Duodenal mucosa (tissue), 2 donors: Measurements from ENCODE around the gene MSMO1.

Experiments
- H3K27ac ChIP-seq: one replicate; pipeline ENCODE4 v1.7.0; 2013; ENCODE audit warnings: low read depth, low read length
- H3K27me3 ChIP-seq, 2 donors: one replicate each; pipeline ENCODE4 v1.7.0; 2013; ENCODE audit warnings: low read length in 2 of 2, control low read depth in 1 of 2; ENCODE audit not compliant: insufficient read depth in 2 of 2, control insufficient read depth in 1 of 2
- H3K36me3 ChIP-seq, 2 donors: one replicate each; pipeline ENCODE4 v1.7.0; 2013; ENCODE audit warnings: low read length in 2 of 2, control low read depth in 1 of 2; ENCODE audit not compliant: insufficient read depth in 2 of 2, control insufficient read depth in 1 of 2
- H3K4me1 ChIP-seq, 2 donors: one replicate each; pipeline ENCODE4 v1.7.0; 2013; ENCODE audit warnings: low read length in 2 of 2, control low read depth in 1 of 2; ENCODE audit not compliant: insufficient read depth in 2 of 2, control insufficient read depth in 1 of 2
- H3K4me3 ChIP-seq, 2 donors: one replicate each; pipeline ENCODE4 v1.7.0; 2013; ENCODE audit warnings: low read length in 2 of 2, low read depth in 1 of 2
- H3K9ac ChIP-seq, 2 donors: one replicate each; pipeline ENCODE4 v1.7.0; 2013; ENCODE audit warnings: low read length in 2 of 2, low read depth in 1 of 2
- H3K9me3 ChIP-seq, 2 donors: one replicate each; pipeline ENCODE4 v1.7.0; 2013; ENCODE audit warnings: low read length in 2 of 2, control low read depth in 1 of 2; ENCODE audit not compliant: control insufficient read depth in 1 of 2

The MSMO1 gene

GRCh38 chr4:165319509-165319908 lies 8.0 kb upstream of the MSMO1 start:
- no peak overlapping the region for H3K9ac ChIP-seq
- no peak overlapping the region for H3K27ac ChIP-seq
- no peaks in the 10 kb centered on the region for H3K4me1 ChIP-seq
- H3K27me3 ChIP-seq = no peaks in the 10 kb centered on the region
- H3K4me3 ChIP-seq = no peak overlapping the region
- H3K36me3 ChIP-seq = no peaks in the 10 kb centered on the region
- no peaks in the 10 kb centered on the region for H3K9me3 ChIP-seq

- H3K4me3 ChIP-seq = no peak overlapping the region
- no peaks in the 10 kb centered on the region for H3K9me3 ChIP-seq
- H3K27ac ChIP-seq = no peak overlapping the region
- no peak overlapping the region for H3K9ac ChIP-seq
- H3K36me3 ChIP-seq = no peaks in the 10 kb centered on the region
- no peaks in the 10 kb centered on the region for H3K27me3 ChIP-seq
- peaks cover 9 to 11% of the 10 kb centered on the region in 2 donors for H3K4me1 ChIP-seq
These were observed 3.1 kb upstream of the MSMO1 start for GRCh38 chr4:165324236-165324917.

DNA sequence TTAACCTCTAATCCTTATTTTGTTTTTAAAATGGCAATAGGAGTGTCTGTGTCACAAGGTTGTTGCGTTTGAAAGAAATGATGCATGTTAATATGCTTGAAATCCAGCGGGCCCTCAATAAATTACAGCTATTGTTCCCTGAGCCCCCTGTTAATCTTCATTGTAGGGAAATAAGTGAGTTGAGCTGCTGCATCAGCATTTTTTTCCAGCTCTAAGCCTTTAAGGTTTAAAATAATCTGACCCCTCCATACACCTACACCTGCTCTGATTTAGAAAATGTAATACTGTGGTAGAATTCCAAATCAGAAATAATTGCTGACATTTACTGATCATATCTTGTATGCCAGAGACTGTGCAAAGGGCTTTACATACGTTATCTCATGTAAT lies 2.6 kb upstream of the MSMO1 start:
- H3K9ac ChIP-seq = no peak overlapping the region
- peaks cover 10 to 16% of the 10 kb centered on the region in 2 donors for H3K4me1 ChIP-seq
- H3K36me3 ChIP-seq = no peaks in the 10 kb centered on the region
- H3K9me3 ChIP-seq = no peaks in the 10 kb centered on the region
- no peak overlapping the region for H3K4me3 ChIP-seq
- H3K27ac ChIP-seq = no peak overlapping the region
- H3K27me3 ChIP-seq = no peaks in the 10 kb centered on the region

DNA sequence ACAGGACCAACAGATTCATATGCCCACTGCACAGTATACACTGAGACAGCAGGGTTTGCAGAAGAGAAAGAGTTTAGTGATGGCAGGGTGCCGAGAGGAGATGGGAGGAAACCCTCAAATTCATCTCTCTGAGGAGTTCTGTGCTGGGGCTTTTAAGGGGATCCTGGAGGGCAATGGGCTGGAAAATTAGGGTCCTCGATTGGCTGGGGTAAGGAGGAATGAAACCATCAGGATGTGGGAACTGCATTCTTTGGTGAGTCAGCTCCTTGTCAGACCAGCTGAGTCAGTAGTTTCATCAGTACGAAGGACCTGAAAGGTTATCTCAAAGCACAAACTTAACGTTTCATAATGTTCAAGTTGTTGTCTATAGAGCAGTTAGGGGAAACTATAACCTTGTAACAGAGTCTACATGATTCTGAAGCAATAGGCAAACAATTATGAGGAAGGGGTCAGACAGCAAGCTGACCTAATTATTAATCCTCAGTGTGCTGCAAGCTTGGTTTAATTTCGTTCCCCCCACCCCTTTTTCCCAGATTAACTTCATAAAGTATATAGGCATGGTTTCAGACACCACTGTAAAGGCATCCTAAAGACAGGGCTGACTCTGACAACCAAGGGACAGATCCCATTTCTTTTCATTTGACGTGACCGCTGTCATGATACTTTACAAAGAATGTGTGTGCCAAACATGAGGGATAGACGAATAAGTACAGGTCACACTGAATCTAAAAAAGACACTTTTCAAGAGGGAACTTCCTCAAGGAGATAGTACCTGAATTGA lies 1.5 kb upstream of the MSMO1 start:
- peaks cover 19 to 22% of the 10 kb centered on the region in 2 donors for H3K4me1 ChIP-seq
- H3K27ac ChIP-seq = no peak overlapping the region
- no peak overlapping the region for H3K9ac ChIP-seq
- H3K4me3 ChIP-seq = peak overlapping the region; percentile 86 to 95
- no peaks in the 10 kb centered on the region for H3K9me3 ChIP-seq
- H3K27me3 ChIP-seq = no peaks in the 10 kb centered on the region
- H3K36me3 ChIP-seq = no peaks in the 10 kb centered on the region

DNA sequence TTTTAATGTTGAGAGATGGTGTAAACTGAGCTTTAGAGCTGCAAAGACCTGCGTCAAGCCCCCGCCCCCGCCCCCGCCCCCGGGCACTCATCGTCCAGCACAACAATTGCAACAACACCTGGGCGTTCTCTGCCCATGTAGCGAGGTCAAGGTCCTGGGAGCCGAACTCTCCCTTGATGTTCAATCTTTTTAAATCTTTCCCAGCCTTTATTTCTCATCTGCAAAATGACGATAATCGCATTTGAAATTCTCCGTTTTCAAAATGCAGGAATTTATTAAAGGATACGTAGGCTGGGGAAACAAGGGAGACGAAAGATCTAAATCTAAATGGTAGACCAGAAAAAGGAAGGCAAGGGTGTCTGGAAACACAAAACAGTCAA lies 648 bp upstream of the MSMO1 start:
- no peaks in the 10 kb centered on the region for H3K36me3 ChIP-seq
- no peaks in the 10 kb centered on the region for H3K27me3 ChIP-seq
- peaks cover 23 to 25% of the 10 kb centered on the region in 2 donors for H3K4me1 ChIP-seq
- peak overlapping the region; percentile 73 for H3K27ac ChIP-seq
- H3K9me3 ChIP-seq = no peaks in the 10 kb centered on the region
- peak overlapping the region; percentile 86 to 95 for H3K4me3 ChIP-seq
- peak overlapping the region; percentile 71 to 79 for H3K9ac ChIP-seq

DNA sequence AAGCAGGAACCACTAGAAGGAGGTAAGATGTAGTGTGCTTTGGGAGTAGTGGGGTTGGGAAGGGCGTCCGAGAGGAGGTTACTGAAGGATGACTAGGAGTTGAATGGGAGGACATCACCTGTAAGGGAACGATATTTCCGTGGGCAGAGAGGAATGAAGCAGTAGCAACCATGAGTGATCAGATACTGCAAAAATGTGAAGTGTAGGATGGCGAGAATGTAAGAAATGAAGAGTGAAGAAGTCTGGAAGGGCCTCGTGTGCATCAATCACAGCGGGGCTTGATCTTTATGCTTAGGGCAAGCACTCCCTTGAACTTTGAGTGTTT lies 594 bp downstream of the MSMO1 start:
- Histone ChIP-seq H3K4me3 (peak overlapping the region; percentile 80 to 95), H3K27ac (no peak overlapping the region), H3K4me1 (peaks cover 29 to 33% of the 10 kb centered on the region in 2 donors), H3K27me3 (no peaks in the 10 kb centered on the region), H3K9me3 (no peaks in the 10 kb centered on the region), H3K9ac (peak overlapping the region; percentile 78 to 97), H3K36me3 (no peaks in the 10 kb centered on the region)

- H3K4me1 ChIP-seq = peaks cover 29 to 33% of the 10 kb centered on the region in 2 donors
- peak overlapping the region; percentile 78 to 97 for H3K9ac ChIP-seq
- no peak overlapping the region for H3K27ac ChIP-seq
- H3K27me3 ChIP-seq = no peaks in the 10 kb centered on the region
- no peaks in the 10 kb centered on the region for H3K9me3 ChIP-seq
- H3K4me3 ChIP-seq = peak overlapping the region; percentile 80 to 95
- peaks cover 0 to 1% of the 10 kb centered on the region in 2 donors for H3K36me3 ChIP-seq
These were observed 1.2 kb downstream of the MSMO1 start for GRCh38 chr4:165328708-165329107.

DNA sequence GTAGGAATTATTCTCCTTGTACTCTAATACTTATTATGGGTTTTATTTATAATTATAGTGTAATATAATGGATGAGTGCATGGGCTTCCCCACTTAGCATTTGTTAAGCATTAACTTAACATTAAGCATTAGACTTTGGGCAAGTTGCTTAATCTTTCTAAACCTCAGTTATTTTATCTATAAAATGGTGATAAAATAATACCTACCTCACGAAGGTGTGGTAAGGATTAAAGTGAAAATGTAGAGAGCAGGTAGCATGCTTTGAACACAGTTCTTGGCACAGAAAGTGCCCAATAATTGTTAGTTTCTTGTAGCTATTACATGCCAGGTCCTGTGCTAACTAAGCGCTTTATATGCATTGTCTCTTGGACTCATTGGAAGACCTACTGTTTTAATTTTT lies 2.6 kb downstream of the MSMO1 start:
- Histone ChIP-seq H3K27ac (no peak overlapping the region), H3K36me3 (peaks cover 2 to 11% of the 10 kb centered on the region in 2 donors), H3K9me3 (no peaks in the 10 kb centered on the region), H3K27me3 (no peaks in the 10 kb centered on the region), H3K4me1 (peaks cover 29 to 33% of the 10 kb centered on the region in 2 donors), H3K9ac (peak overlapping the region in 1 of 2 donors; percentile 12), H3K4me3 (peak overlapping the region in 1 of 2 donors; percentile 80)

GRCh38 chr4:165330666-165331065 lies 3.2 kb downstream of the MSMO1 start:
- Histone ChIP-seq H3K36me3 (peaks cover 2 to 16% of the 10 kb centered on the region in 2 donors), H3K9me3 (no peaks in the 10 kb centered on the region), H3K27me3 (no peaks in the 10 kb centered on the region), H3K27ac (no peak overlapping the region), H3K4me3 (peak overlapping the region in 1 of 2 donors; percentile 80), H3K4me1 (peaks cover 29 to 33% of the 10 kb centered on the region in 2 donors), H3K9ac (no peak overlapping the region)

DNA sequence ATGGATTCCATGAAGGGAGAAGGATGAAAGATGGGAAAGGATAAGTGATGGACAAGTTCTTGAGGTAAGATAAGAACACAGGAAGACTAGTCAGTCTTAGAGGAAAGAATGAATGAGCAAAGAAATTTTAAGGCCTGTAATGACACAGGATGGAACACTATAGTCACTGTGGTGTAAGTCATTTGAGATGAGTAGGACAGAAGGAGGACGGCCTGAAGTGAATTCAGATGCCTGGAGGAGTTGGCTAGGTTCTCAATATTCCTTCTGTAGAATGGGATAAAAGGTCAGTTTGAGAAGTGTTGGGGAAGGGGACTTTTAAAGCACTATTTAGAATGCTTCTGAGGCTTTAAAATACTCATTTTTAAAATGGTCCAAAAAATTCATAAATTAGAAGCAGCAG lies 3.9 kb downstream of the MSMO1 start:
- peak overlapping the region in 1 of 2 donors; percentile 80 for H3K4me3 ChIP-seq
- H3K4me1 ChIP-seq = peaks cover 24 to 33% of the 10 kb centered on the region in 2 donors
- H3K36me3 ChIP-seq = peaks cover 2 to 18% of the 10 kb centered on the region in 2 donors
- H3K27ac ChIP-seq = no peak overlapping the region
- H3K27me3 ChIP-seq = no peaks in the 10 kb centered on the region
- H3K9ac ChIP-seq = no peak overlapping the region
- H3K9me3 ChIP-seq = no peaks in the 10 kb centered on the region
